ENCODE results near the gene TNNC1.

The TNNC1 gene

GRCh38 chr3:52456800-52457183 is 3.0 kb upstream of the TNNC1 start:
- DNase-seq: no peak

GRCh38 chr3:52456169-52456799 is 2.4 kb upstream of the TNNC1 start:
- DNase-seq: no peak

GRCh38 chr3:52455283-52456168 is 1.7 kb upstream of the TNNC1 start, which contains the start of gene NISCH:
Gene NISCH (plus strand): TSS chr3:52455604. CDS start chr3:52455642, 38 bp downstream.
- peak; percentile 96 for DNase-seq

GRCh38 chr3:52454938-52455282 is 1.1 kb upstream of the TNNC1 start:
- no peak for DNase-seq

- no peak for DNase-seq
These were observed 553 bp upstream of the TNNC1 start for GRCh38 chr3:52454250-52454937.

GRCh38 chr3:52452570-52453221 is 1.1 kb downstream of the TNNC1 start:
- no peak for DNase-seq

GRCh38 chr3:52452126-52452525 is 1.7 kb downstream of the TNNC1 start:
- DNase-seq: no peak

- no peak for DNase-seq
These were observed 2.4 kb downstream of the TNNC1 start for GRCh38 chr3:52451237-52452083.

- no peak for DNase-seq
These were observed 3.2 kb downstream of the TNNC1 start for GRCh38 chr3:52450489-52451236.

- no peak for DNase-seq
These were observed 6.1 kb downstream of the TNNC1 start for GRCh38 chr3:52447512-52448355.

- DNase-seq: peak; percentile 58
These were observed 7.0 kb downstream of the TNNC1 start for GRCh38 chr3:52446631-52447511.

GRCh38 chr3:52446042-52446441 is 7.8 kb downstream of the TNNC1 start:
- DNase-seq: no peak

- DNase-seq: peak; percentile 66
These were observed 8.7 kb downstream of the TNNC1 start, which contains the start of gene SEMA3G for GRCh38 chr3:52444860-52445793. Gene SEMA3G (minus strand): TSS chr3:52445103. CDS start chr3:52445027, 76 bp downstream.

GRCh38 chr3:52443791-52444687 is 9.8 kb downstream of the TNNC1 start:
- DNase-seq: no peak

- DNase-seq: no peak
These were observed 10.6 kb downstream of the TNNC1 start for GRCh38 chr3:52443268-52443610.

- no peak for DNase-seq
These were observed 11.2 kb downstream of the TNNC1 start for GRCh38 chr3:52442409-52443267.
